Colonic mucosa (tissue), 4 donors: ENCODE data around the gene NDOR1. TPM values are rescaled to one million over a fixed set of nuclear protein-coding genes. Genes with fewer than 3 reads are reported as not detected.

Experiments
- DNase-seq: peaks from one replicate; pipeline ENCODE4 v3.0.0-alpha.2; 2020
- H3K27ac ChIP-seq: fragments of 200-600 bp; one replicate; pipeline ENCODE4 v1.8.0; 2021
- H3K27me3 ChIP-seq: fragments of 200-600 bp; one replicate; pipeline ENCODE4 v1.8.0; 2021
- H3K36me3 ChIP-seq: fragments of 200-600 bp; one replicate; pipeline ENCODE4 v1.8.0; 2021
- H3K4me1 ChIP-seq: fragments of 200-600 bp; one replicate; pipeline ENCODE4 v1.8.0; 2021; ENCODE audit warnings: mild to moderate bottlenecking
- H3K4me3 ChIP-seq: fragments of 200-600 bp; one replicate; pipeline ENCODE4 v1.8.0; 2021
- H3K9ac ChIP-seq, 2 donors: one replicate each; pipeline ENCODE4 v1.7.0; 2013; ENCODE audit warnings: control low read depth in 2 of 2, low read depth in 2 of 2, low read length in 2 of 2
- H3K9me3 ChIP-seq: fragments of 200-600 bp; one replicate; pipeline ENCODE4 v1.8.0; 2021
- CTCF ChIP-seq: fragments of 200-600 bp; IDR thresholded peaks from one replicate; pipeline ENCODE4 v1.8.0; 2022; ENCODE audit warnings: antibody characterized with exemption, mild to moderate bottlenecking
- intact Hi-C: fragments of 100-400 bp; cut with DNase I; formaldehyde crosslinking; loops from one replicate; pipeline ENCODE4 v1.14.1; 2022
- total RNA-seq, 2 donors: library from RNA; stranded (reverse); fragmentation: NEBNext Ultra II Directional in 1 of 2; extraction: Animal tissue kit (Norgen Biotek cat#: 25700) in 1 of 2; gene quantifications; one replicate each; pipeline ENCODE4 v1.2.1, GENCODE V29; 2021
- donor health status: healthy.
- donor health status: DM: no; HTN: no; CAD: no.
- donor health status: DM: no; HTN: no; CAD: no.

NDOR1 gene
- total RNA-seq, 2 donors from 2014 or later: 11.7 to 36.9 TPM

DNA sequence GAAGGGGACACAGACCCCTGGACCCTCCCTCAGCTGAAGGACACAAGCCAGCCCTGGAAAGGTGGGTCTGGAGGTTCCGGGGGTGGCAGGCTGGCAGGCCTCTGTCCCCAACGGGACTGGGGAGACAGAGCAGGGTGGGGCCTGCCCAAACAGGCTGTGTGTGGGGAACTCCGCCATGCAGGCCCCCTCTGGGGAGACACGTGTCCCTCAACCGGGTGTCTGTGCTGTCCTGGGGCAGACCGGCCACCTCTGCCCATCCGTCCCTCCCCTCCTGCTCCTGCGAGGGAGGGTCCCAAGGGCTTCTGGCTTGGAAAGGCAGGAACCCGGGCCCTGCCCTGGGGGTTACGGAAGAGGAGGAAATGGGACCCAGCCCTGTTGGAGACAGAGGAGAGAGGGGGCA lies 26.6 kb downstream of the NDOR1 start:
- Histone ChIP-seq H3K9ac (peak overlapping the region in 1 of 2 donors; percentile 39), H3K36me3 (no peaks in the 10 kb centered on the region), H3K9me3 (no peaks in the 10 kb centered on the region), H3K4me3 (no peak overlapping the region), H3K4me1 (peaks cover 23% of the 10 kb centered on the region), H3K27me3 (peaks cover 44% of the 10 kb centered on the region), H3K27ac (no peak overlapping the region)
- DNase-seq: no peak
- intact Hi-C loops: no loop called here
- TF ChIP-seq CTCF: no peak

- intact Hi-C loops: no loop called here
- no peak for DNase-seq
- no peak overlapping the region for H3K27ac ChIP-seq
- peaks cover 23% of the 10 kb centered on the region for H3K4me1 ChIP-seq
- no peak overlapping the region for H3K4me3 ChIP-seq
- no peak overlapping the region for H3K9ac ChIP-seq
- H3K36me3 ChIP-seq: no peaks in the 10 kb centered on the region
- H3K27me3 ChIP-seq: peaks cover 44% of the 10 kb centered on the region
- no peaks in the 10 kb centered on the region for H3K9me3 ChIP-seq
- TF ChIP-seq CTCF: no peak
Measured at GRCh38 chr9:137232510-137232909, 27.0 kb downstream of the NDOR1 start.

GRCh38 chr9:137233143-137233980 lies 27.9 kb downstream of the NDOR1 start:
- Histone ChIP-seq H3K9me3 (no peaks in the 10 kb centered on the region), H3K4me1 (peaks cover 29% of the 10 kb centered on the region), H3K36me3 (no peaks in the 10 kb centered on the region), H3K27ac (no peak overlapping the region), H3K27me3 (peaks cover 44% of the 10 kb centered on the region), H3K4me3 (no peak overlapping the region), H3K9ac (no peak overlapping the region)
- DNase-seq: no peak
- intact Hi-C loops: no loop called here
- TF ChIP-seq CTCF: no peak

DNA sequence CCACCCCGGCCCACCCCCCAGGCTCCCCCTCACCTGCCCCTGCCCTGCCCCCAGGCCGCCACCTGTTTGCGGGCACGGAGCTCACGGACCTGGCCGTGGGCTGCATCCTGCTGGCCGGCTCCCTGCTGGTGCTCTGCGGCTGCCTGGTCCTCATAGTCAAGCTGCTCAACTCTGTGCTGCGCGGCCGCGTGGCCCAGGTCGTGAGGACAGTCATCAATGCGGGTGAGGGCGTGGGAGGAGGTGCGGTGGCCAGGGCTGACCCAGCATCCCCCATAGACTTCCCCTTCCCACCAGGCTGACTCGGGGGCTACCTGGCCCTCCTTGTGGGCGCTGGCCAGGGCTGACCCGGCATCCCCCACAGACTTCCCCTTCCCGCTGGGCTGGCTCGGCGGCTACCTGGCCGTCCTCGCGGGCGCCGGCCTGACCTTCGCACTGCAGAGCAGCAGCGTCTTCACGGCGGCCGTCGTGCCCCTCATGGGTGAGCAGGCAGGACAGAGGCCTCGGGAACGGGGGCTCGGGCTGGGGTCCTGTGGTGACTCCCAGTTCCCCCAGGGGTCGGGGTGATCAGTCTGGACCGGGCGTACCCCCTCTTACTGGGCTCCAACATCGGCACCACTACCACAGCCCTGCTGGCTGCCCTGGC lies 28.7 kb downstream of the NDOR1 start:
- Histone ChIP-seq H3K27me3 (peaks cover 35% of the 10 kb centered on the region), H3K9ac (no peak overlapping the region), H3K9me3 (no peaks in the 10 kb centered on the region), H3K4me3 (no peak overlapping the region), H3K4me1 (peaks cover 27% of the 10 kb centered on the region), H3K36me3 (no peaks in the 10 kb centered on the region), H3K27ac (no peak overlapping the region)
- intact Hi-C loops: no loop called here
- no peak for TF ChIP-seq CTCF
- no peak for DNase-seq

DNA sequence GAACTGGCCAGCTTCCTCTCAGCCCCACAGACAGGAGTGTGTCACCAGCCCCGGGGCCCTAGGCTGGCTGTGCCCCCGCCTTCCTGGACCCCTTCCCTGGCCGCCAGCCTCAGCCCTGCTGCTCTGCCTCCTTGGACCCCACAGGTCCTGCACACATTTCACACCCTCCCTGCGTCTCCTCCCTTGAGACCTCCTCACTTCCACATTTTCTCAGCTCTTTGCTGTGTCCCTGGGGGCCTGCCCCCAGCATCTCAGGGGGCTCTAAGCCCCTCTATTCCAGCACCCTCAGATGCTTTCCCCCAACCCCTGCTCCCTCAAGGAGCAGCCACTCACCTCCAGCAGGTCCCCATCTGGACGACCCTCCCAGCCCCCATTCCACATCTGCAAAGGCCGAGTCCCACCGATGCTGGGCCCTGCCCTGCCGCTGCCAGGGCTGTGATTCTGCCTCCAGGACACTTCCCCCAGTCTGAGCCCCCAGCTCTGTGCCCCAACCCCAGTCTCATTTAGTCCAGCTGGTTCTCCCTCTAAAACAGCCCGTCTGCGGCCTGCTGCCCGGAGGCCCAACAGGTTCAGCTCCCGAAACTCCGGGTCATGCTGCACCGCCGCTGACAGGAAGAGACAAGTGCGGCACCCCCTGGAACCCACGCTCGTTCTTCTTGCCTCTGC lies 29.4 kb downstream of the NDOR1 start:
- H3K4me3 ChIP-seq: no peak overlapping the region
- H3K36me3 ChIP-seq: no peaks in the 10 kb centered on the region
- H3K4me1 ChIP-seq: peaks cover 26% of the 10 kb centered on the region
- no peak overlapping the region for H3K9ac ChIP-seq
- intact Hi-C loops: no loop called here
- no peak for DNase-seq
- H3K9me3 ChIP-seq: no peaks in the 10 kb centered on the region
- H3K27me3 ChIP-seq: peaks cover 28% of the 10 kb centered on the region
- no peak for TF ChIP-seq CTCF
- H3K27ac ChIP-seq: no peak overlapping the region
